Measurements from ENCODE around the gene KIFC1.
"Not testable (repeated sequence)": the region's sequence is repeated elsewhere in the genome, so short reads cannot be mapped to it uniquely, and the experiment has no call there.

GRCh38 chr6:33367715-33368025 is 24.0 kb upstream of the KIFC1 start:
- TF ChIP-seq POLR2A, CTCF, POLR2AphosphoS5 (IDR thresholded peaks at IDR 0.05): not testable (repeated sequence)
